PC-9 (cell line): ENCODE data around the gene FAM107A. TPM values are rescaled to one million over a fixed set of nuclear protein-coding genes. Genes with fewer than 3 reads are reported as not detected.

Experiments
- BruUV-seq: library from RNA; stranded (reverse); fragments of 400-500 nt; replicated peaks from 2 replicates; lab custom pipeline; 2021; lab: Mats Ljungman, UMichigan
- CTCF ChIA-PET: fragments of 300-600 bp; sonication (Branson Sonifier 250); formaldehyde crosslinking; loops from one replicate; lab custom pipeline; 2022; ENCODE audit warnings: antibody characterized with exemption; lab: Charles Lee
- POLR2A ChIA-PET: fragments of 300-600 bp; sonication (Branson Sonifier 250); formaldehyde crosslinking; loops from one replicate; lab custom pipeline; 2022; ENCODE audit warnings: antibody characterized with exemption; ENCODE audit not compliant: unreplicated experiment; lab: Charles Lee
- DNase-seq, 2 experiments: peaks; one replicate each; pipeline versions ENCODE4 v3.0.0 to v3.0.0-alpha.2; 2015 to 2022; ENCODE audit warnings: mixed read lengths in 1 of 2
- H2AFZ ChIP-seq: fragments of 200-600 bp; sonication (generic); 2 replicates; pipeline ENCODE4 v1.8.1; 2017; ENCODE audit warnings: antibody characterized with exemption
- H3F3A ChIP-seq: fragments of 200-600 bp; sonication (generic); 2 replicates; pipeline ENCODE4 v1.8.1; 2017; ENCODE audit warnings: antibody characterized with exemption, mild to moderate bottlenecking, low read depth; ENCODE audit not compliant: insufficient read depth
- H3K27ac ChIP-seq: fragments of 200-600 bp; sonication (generic); 2 replicates; pipeline ENCODE4 v1.6.1; 2016; ENCODE audit warnings: mixed run types
- H3K27me3 ChIP-seq: fragments of 200-600 bp; sonication (generic); 2 replicates; pipeline ENCODE4 v1.6.1; 2016; ENCODE audit warnings: low read depth, mixed run types; ENCODE audit not compliant: insufficient read depth
- H3K36me3 ChIP-seq: fragments of 200-600 bp; sonication (generic); 2 replicates; pipeline ENCODE4 v1.6.1; 2016; ENCODE audit warnings: low read depth, mixed run types
- H3K4me1 ChIP-seq: fragments of 200-600 bp; sonication (generic); replicated peaks from 2 replicates; pipeline ENCODE4 v1.6.1; 2016; ENCODE audit warnings: mixed run types; ENCODE audit not compliant: insufficient read depth
- H3K4me2 ChIP-seq: fragments of 200-600 bp; sonication (generic); 2 replicates; pipeline ENCODE4 v1.6.1; 2017; ENCODE audit warnings: mixed run types
- H3K4me3 ChIP-seq: fragments of 200-600 bp; sonication (generic); 2 replicates; pipeline ENCODE4 v1.6.1; 2016; ENCODE audit warnings: mixed run types
- H3K79me2 ChIP-seq: fragments of 200-600 bp; sonication (generic); 2 replicates; pipeline ENCODE4 v1.6.1; 2017; ENCODE audit warnings: low read depth, mixed run types
- H3K9me2 ChIP-seq: fragments of 200-600 bp; sonication (generic); 2 replicates; pipeline ENCODE4 v1.8.1; 2017; ENCODE audit warnings: mild to moderate bottlenecking; ENCODE audit not compliant: insufficient read depth
- H3K9me3 ChIP-seq: fragments of 200-600 bp; sonication (generic); 2 replicates; pipeline ENCODE4 v1.8.1; 2016; ENCODE audit warnings: low read depth; ENCODE audit not compliant: insufficient read depth
- H4K20me1 ChIP-seq: fragments of 200-600 bp; sonication (generic); 2 replicates; pipeline ENCODE4 v1.8.1; 2017; ENCODE audit not compliant: insufficient read depth
- CTCF ChIP-seq: fragments of 200-600 bp; sonication (generic); conservative IDR thresholded peaks from 2 replicates; pipeline ENCODE4 v1.6.1; 2017; ENCODE audit warnings: mixed run types, antibody characterized with exemption, mild to moderate bottlenecking, moderate library complexity
- EZH2 ChIP-seq: fragments of 200-600 bp; sonication (generic); IDR thresholded peaks from 2 replicates; pipeline ENCODE4 v1.8.0; 2017; ENCODE audit warnings: antibody characterized with exemption, low read depth
- intact Hi-C: fragments of 100-400 bp; cut with micrococcal nuclease; formaldehyde crosslinking; loops from one replicate; pipeline ENCODE4 v1.10.0; 2022; ENCODE audit not compliant: unreplicated experiment
- total RNA-seq: library from RNA; stranded (reverse); gene quantifications from 2 replicates; pipeline ENCODE4 v1.2.3, GENCODE V29; 2021

FAM107A gene
- total RNA-seq, 1 experiment from 2014 or later: not detected

DNA sequence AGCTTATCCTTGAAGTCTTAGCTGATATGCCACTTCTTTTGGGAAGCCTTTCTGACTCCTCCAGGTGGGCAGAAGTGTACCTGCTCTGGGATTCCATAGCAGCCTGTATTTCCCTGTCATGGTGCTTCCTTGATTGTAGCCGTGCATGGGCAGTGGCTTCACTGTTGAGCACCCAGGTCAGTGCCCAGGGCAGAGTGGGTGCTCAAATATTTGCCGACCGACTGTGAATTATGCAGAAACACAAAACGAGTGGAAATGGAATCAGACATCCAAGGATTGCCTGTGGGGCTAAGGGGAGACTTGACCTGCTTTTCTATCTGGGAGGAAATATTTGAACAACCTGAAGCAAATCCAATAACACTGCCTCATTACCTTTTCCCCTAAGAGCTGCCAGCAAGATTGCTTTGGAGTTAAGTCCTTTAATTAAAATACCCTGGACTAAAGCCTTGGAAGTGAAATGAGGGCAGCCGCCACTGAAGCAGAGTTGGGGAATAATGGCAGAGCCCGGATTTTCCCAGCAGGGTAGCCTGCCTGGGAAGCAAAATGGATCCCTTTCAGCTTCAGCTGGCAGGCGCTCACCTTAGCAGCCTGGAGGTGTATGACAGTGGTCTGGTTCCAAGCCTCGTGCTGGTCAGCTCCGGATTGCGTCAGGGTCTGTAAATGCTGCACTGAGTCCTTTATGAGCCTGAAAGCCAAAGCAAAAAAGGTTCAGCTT, 55.1 kb downstream of the FAM107A start:
- BruUV-seq: no TSS peak
- peaks cover 20% of the 10 kb centered on the region for H3K4me1 ChIP-seq
- CTCF ChIA-PET: no interaction called here
- no peak overlapping the region for H3K4me3 ChIP-seq
- no peak overlapping the region for H3K27ac ChIP-seq
- TF ChIP-seq EZH2 (no peak), CTCF (no peak)
- H3K27me3 ChIP-seq: no peaks in the 10 kb centered on the region
- H3K36me3 ChIP-seq: no peaks in the 10 kb centered on the region
- peaks cover 6% of the 10 kb centered on the region; the same call in 1 of the 2 replicates for H3F3A ChIP-seq
- intact Hi-C loops: no loop called here
- H2AFZ ChIP-seq: no peak overlapping the region
- no peaks in the 10 kb centered on the region for H3K79me2 ChIP-seq
- H3K9me2 ChIP-seq: no peaks in the 10 kb centered on the region
- H4K20me1 ChIP-seq: no peaks in the 10 kb centered on the region
- no peaks in the 10 kb centered on the region for H3K9me3 ChIP-seq
- POLR2A ChIA-PET: no interaction called here
- no peak overlapping the region for H3K4me2 ChIP-seq
- no peak for DNase-seq

- POLR2A ChIA-PET: no interaction called here
Observed at GRCh38 chr3:58521336-58521670, 55.9 kb downstream of the FAM107A start.

More at GRCh38 chr3:58521336-58521670, 55.9 kb downstream of the FAM107A start:
- H2AFZ ChIP-seq: no peak overlapping the region
- H3K36me3 ChIP-seq: no peaks in the 10 kb centered on the region
- H3K27me3 ChIP-seq: no peaks in the 10 kb centered on the region
- peaks cover 4% of the 10 kb centered on the region; the same call in 1 of the 2 replicates for H3F3A ChIP-seq
- BruUV-seq: no TSS peak
- H3K9me3 ChIP-seq: no peaks in the 10 kb centered on the region
- H3K9me2 ChIP-seq: no peaks in the 10 kb centered on the region
- TF ChIP-seq EZH2: no peak
- no peak for TF ChIP-seq CTCF
- DNase-seq: no peak
- H3K27ac ChIP-seq: no peak overlapping the region
- no peaks in the 10 kb centered on the region for H3K79me2 ChIP-seq
- H3K4me2 ChIP-seq: no peak overlapping the region
- CTCF ChIA-PET: no interaction called here
- intact Hi-C loops: no loop called here
- H4K20me1 ChIP-seq: no peaks in the 10 kb centered on the region
- peaks cover 15% of the 10 kb centered on the region for H3K4me1 ChIP-seq
- no peak overlapping the region for H3K4me3 ChIP-seq
